ENCODE data around the gene RNPEPL1.

Gene RNPEPL1

DNA sequence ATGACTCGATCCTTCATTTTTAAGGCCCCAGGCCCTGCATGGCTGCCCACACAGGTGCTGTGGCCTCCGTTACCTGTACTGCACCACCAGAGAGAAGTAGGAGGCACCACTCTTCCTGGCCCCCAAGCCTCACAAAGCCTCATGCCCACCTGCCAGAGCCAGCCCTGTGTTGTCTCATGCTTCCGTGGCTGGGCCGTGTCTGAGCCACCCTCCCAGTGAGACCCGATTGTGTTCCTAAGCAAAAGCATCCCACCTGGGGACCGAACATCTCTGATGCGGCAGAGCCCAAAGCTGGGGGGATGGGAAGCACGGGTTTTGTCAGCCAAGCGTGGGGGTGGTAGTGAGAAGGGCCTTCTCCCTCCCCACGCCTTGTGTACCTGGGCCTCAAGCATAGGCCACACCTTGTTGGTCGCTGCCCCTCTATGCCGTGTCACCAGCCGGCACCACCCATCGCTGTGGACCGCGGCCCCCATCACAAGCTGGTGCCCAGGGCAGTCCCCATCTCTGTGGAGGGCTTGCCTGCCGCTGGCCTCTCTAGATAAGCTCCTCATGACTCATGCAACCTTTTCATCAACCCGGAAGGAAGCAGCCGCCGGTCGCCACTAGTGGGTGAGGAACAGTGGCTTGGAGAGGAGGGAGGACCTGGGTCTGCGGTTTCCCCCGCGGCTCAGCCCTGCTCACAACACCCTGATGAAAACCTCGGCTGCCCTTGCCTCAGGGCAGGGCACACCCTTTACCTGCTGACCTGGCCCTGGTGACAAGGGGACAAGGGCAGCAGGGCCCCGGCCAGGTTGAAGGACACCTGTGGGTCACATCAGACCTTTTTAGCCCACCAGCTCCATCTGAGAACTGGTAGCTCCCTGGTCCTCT, 2.7 kb upstream of the RNPEPL1 start:
- DNase-seq: peak in 1 of 2 donors; percentile 29

DNA sequence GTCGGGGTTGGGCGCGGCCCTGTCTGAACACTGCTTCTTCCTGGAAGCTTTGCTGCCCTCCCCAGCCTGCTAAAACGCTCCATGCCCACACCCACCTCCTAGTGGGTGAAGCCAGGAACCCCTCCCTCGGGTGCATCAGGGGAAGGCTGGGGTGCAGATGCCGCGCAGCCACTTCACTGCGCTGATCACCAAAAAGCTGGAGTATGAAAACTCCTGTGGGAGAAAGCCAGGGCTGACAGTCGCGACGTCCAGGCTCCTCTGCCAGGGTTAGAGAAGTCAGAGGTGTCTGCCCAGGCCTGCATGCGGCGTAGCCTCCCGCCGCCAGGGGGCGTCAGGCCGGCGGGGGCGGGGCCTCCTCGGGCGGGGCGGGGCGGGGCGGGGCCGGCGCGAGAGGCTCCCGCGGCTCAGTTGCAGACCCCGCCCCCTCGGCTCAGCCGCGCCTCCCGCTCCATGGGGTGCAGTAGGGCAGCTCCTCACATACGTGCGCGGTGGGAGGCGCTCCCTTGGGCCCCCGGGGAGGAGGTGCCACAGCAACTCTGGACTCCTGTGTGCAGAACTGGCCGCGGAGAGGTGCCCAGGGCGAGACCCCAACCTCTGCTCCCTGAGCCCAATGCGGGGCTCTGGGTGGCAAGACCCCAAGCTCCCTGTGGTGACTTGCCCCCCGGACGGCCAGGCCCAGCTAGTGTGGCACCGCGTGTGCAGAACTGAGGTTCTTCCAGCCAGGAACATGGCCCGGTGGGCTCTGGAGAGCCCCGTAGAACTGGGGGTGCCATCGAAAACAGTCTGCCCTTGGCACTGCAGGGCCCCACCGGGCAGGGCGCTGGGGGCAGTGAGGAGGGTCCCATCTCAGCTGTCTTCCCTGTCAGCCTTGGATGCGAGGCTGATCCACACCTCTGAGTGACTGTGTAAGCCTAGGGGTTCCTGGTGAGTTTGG, 1.8 kb upstream of the RNPEPL1 start:
- DNase-seq: peak; percentile 83 to 86

DNA sequence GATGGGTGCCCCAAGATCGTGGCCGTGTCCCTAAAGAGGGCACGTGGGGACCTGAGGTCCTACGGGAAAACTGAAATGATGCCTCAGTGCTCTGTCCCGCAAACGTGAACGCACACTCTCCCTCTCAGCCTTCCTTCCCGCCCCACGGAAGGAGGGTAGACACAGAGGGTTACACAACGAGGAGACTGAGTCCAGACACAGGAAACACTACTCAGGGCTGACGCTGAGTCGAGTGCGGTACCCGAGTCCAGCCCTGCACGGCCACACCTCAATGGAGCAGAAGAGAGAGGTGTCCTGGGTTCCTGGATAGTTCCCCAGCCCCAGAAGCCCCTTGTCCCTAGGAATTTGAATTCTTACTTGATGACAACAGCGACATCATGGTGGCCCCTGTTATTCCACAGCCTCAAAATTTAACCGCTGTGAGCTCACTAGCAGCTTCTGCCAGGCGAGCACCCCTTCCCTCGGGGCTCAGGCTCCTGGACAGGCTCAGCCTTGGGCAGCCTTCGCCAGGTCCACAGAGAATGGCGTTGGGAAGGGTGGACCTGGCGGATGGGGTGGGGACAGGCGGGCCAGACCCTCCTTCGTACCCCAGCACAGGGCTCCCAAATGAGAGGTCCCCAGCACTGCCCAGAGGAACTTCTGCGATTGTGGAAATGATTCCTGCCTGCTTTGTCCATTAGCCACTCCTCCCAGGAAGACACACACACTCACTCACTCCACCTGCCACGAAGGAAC, 980 bp upstream of the RNPEPL1 start:
- no peak for DNase-seq

DNA sequence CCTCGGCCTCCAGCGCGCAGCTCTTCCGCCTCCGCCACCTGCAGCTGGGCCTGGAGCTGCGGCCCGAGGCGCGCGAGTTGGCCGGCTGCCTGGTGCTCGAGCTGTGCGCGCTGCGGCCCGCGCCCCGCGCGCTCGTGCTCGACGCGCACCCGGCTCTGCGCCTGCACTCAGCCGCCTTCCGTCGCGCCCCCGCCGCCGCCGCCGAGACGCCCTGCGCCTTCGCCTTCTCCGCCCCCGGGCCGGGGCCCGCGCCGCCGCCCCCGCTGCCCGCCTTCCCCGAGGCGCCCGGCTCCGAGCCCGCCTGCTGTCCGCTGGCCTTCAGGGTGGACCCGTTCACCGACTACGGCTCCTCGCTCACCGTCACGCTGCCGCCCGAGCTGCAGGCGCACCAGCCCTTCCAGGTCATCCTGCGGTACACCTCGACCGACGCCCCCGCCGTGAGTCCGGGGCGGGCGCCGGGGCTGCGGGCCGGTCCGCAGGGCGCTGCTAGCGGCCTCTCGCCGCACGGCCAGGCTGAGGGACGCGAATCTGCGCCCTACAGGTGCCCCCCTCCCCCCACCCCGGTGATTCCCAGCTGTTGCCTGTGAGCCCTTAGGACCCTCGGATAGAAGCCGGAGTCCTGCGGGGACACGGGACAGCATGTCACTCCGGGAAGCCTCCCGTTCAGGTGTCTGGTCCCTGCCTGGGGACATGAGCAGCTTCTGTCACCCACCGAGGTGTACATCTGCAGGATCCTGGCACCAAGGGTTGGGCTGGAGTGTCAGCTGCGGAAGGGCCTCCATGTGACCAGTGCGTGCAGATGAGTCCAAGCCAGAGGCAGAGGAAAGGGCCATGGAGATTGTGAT, 616 bp downstream of the RNPEPL1 start:
- DNase-seq: peak; percentile 55 to 57

DNA sequence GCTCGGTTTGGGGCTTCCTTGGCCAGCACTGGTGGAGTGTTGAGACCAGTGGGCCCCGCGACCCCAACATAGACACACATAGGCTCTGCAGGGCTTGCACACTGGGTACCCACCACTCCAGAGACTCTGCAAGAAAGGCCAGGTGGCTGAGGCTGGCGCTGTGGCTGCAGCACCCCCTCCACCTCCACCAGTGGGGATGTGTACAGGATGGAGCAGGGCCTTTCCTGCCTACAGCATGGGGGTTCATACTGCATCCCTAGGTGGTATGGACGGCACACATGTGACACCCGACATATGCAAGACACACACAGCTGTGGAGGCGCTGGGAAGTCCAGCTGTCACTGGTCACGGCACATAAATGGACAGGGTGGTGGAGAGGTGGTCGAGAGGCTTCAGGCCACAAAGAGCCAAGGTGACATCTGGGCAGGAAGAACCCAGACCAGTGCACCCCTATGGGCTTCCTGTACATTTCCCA, 1.3 kb downstream of the RNPEPL1 start:
- DNase-seq: no peak

DNA sequence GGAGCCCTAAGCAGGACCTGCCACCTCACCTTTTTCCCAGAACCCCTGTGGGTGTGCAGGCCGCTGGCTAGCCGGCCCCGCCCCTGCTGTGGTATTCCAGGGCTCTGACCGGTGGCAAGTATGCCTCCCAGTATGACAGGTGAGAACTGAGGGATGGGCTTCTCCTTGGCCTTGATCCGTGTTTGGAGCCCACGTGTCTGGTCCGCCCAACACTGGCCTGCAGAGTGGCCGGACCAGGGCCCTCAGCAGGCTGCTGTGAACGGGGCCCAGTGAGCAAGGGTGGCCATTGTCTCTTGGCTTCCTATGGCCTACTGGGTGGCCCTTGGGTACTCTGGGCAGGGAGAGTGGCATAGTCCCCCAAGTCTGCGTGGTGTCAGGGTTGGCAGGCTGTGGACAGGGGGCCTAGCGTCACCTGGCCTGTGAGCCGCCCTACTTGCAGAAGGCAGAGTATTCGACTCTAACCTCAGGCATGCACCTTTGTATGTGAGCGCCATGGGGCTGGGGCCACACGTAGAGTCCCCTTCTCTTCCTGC, 1.8 kb downstream of the RNPEPL1 start:
- DNase-seq: no peak

DNA sequence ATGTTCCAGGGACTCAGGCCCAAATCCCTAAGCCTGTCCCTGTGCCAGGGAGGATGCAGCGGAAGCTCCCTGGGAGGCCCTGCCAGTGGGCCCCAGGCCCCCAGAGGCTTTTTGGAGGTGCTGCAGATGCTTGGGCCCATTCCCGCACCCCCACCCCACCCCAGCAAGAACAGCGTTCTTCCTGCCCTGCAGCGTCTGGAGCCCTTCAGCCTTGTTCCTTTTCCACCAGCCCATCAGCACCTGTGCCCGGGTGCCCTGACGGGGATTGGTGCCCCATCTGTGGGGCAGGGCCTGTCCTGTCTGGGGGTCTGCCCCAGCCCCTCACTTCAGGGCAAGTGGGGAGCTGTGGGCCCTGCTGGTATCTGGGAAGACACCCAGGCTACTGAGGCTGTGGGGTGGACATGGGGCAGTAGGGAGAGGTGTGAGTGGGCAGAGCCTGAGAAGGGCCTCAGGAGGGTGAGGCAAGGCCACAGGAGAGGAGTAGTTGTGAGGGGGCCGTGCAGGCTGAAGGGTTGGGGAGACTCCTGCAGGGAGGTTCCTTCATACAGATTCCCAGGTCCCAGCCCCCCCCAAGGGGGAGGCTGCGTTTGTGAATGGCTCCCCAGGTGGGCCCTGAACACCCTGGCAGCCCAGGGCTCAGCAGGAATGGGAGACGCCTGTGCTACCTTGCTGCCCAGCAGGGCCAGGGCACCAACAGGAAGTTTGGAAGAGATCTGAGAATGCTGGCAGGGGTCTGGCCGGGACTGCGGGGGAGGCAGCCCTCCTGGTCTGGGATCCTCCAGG, 2.4 kb downstream of the RNPEPL1 start:
- no peak for DNase-seq

DNA sequence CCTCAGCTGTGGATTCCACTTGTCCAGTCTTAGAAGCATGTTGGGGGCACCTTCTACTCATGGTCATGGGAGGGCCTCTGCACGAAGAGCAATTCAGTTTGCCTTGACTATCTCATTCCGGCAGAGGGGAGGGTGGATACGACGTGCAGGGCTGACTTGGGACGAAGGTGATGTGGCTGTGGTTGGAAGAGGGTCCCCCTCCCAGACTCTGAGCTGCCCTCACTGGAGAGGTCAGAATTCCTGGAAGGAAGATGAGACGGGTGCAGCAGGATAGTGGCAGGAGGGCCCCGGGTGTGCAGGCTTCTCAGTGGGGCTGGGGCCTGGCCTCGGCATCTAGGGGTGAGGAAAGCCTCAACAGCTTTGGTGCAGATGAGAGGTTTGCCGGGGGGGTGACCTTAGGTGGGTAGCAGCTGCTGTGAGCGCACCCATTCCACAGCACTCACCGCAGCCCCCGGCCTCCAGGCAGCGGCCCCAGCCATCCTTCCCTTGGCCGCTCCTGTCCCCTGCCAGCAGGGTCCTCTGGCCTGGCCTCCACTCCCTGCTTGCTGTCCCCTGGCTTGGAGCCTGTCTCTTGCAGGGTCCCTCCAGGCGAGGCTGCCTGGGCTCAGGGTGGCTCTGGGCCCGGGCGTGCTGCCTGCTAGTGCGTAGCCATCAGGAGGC, 3.2 kb downstream of the RNPEPL1 start:
- DNase-seq: no peak

DNA sequence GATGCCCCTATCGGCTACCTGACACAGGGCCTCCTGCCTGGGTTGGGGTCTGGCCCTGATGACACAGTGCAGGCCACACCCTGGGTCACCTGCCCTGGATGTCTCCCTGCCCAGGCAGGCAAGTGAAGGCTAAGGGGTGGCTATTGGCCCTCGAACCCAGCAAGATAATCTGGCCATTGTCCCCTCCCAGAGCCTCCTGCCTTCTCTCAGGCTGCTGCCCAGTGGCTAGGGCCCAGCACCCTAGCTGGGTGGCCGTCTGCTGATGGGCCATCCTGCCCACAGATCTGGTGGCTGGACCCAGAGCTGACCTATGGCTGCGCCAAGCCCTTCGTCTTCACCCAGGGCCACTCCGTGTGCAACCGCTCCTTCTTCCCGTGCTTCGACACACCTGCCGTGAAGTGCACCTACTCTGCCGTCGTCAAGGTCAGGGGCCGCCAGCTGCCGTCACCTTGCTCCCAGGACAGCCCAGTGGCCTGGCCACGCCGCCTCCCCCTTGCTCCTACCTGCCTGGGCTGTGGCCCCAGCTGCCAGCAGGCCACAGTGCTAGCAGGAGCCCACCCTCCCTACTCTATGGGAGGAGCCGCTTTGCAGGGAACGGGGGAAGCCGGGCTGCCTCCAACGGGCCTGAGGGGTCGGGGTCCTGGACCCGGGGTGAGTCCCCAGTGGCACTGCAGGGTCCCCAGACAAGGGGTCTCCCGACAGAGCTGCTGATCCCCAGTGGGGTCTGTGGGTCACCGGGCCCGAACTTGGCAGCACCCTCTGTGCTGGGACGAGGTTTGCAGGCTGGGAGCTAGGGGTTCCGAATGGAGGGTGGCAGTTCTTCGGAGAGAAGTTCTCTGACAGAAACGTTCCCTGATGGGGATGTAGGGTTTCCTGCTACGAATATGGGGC, 4.1 kb downstream of the RNPEPL1 start:
- no peak for DNase-seq

DNA sequence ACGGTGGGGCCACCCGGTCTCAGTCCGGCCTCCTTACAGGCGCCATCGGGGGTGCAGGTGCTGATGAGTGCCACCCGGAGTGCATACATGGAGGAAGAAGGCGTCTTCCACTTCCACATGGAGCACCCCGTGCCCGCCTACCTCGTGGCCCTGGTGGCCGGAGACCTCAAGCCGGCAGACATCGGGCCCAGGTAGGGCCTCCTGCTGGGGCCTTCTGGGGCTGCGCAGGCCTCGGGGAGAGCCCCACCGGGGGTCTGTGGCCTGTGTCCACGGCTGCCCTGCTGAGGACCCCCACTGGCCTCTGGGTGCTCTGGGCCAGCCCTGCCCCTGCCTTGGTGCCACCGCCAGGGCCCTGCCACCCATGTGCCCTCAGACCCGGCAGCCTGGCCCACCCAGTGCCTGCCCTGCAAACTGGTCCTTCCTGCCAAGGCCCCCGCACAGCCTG, 4.8 kb downstream of the RNPEPL1 start:
- no peak for DNase-seq

DNA sequence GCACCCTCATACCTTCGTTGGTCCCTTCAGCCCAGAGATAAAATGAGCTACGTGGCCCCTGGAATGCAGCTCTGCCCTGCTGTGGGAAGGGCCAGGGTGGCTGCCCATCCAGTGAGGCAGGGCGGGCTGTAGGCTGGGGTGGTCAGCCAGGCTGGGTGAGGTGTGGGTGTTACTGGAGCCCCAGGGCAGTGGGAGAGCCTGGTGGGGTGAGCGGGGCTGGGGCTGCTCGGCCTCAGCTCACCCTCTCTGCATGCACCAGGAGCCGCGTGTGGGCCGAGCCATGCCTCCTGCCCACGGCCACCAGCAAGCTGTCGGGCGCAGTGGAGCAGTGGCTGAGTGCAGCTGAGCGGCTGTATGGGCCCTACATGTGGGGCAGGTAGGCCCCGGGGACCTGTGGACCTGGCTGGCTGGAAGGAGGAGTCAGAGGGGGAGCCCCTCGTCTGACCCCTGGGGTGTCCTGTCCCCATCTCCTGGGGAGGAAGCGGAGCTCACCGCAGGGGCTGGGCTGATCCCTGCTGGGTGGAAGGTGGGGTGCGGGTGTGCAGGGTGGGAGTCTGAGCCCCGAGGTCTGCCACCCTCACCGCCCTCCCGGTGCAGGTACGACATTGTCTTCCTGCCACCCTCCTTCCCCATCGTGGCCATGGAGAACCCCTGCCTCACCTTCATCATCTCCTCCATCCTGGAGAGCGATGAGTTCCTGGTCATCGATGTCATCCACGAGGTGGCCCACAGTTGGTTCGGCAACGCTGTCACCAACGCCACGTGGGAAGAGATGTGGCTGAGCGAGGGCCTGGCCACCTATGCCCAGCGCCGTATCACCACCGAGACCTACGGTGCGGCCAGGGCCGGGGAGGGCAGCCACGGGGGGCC, 5.5 kb downstream of the RNPEPL1 start:
- no peak for DNase-seq

DNA sequence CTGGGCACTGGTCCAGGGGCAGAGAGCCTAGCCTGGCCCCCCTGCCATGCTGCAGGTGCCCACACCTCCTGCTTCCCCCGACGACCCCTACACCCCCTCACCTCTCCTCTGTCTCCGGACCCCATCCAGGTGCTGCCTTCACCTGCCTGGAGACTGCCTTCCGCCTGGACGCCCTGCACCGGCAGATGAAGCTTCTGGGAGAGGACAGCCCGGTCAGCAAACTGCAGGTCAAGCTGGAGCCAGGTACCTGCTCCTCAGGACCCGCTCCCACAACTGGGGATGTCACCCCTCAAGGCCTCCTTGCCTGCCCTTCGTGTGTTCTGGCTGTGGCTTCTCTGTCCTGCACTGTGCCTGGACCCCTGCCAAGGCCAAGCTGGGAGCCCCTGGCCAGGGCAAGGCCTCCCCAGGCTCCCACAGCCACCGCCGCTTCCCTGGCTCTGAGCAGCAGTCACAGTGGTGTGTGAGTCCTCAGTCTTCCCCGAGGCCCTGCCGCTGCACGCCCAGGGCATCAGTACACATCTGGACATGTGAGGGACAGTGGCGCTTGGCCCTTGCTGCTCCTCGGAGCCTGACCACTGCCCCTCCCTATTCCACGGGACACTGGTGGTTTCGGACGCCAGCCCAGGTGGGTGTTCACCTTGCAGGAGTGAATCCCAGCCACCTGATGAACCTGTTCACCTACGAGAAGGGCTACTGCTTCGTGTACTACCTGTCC, 6.3 kb downstream of the RNPEPL1 start:
- no peak for DNase-seq

DNA sequence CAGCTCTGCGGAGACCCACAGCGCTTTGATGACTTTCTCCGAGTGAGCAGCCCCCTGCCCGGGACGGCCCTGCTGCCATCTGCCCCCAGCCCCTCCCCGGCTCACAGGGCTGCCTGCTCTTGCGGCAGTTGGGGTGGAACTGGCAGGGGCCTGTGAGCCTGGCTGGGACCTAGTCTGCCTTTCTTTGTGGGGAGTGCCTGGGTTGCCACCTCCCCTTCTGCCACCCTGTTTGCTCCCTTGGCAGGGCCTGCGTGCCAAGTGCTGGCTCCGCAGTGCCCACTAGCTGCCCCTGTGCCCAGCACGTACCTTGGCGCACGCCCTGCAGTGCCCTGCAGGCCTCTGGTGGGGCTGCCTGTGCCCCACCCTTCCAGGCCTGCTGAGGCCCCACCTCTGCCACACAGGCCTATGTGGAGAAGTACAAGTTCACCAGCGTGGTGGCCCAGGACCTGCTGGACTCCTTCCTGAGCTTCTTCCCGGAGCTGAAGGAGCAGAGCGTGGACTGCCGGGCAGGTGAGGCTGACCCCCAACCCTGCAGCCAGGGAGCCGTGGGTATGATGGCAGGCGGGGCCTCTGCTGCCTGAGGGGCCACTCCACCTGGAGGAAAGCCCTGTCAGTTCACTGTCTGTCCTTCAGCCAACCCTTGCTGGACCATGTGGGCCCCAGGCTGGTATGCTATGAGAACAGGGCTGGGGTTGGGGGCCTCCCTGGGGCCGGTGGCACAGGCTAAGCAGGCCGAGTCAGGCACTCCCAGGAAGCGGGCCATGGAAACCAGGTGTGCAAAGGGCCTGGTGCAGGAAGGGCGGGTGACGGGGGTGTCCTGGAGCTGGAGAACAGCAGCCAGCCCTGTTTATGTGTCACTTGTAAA, 7.0 kb downstream of the RNPEPL1 start:
- no peak for DNase-seq

DNA sequence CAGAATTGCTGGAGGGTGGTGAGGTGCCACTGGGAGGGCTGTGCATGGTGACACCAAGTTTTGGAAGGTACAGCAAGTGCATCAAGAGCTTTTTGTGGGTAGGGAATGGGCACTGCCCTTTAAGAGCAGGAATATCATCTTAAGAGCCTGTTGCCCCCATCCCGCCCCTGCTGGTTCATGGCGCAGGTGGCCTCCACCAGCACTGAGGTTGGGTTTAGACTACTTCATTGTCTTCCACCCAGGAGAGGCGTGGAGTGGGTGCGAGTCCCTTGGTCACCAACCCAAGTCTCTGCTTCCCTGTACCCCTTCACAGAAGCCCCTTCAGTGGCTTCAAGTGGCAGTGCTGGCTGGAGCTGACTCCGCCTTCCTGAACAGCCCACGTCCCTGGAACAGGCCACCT, 7.8 kb downstream of the RNPEPL1 start:
- DNase-seq: no peak

DNA sequence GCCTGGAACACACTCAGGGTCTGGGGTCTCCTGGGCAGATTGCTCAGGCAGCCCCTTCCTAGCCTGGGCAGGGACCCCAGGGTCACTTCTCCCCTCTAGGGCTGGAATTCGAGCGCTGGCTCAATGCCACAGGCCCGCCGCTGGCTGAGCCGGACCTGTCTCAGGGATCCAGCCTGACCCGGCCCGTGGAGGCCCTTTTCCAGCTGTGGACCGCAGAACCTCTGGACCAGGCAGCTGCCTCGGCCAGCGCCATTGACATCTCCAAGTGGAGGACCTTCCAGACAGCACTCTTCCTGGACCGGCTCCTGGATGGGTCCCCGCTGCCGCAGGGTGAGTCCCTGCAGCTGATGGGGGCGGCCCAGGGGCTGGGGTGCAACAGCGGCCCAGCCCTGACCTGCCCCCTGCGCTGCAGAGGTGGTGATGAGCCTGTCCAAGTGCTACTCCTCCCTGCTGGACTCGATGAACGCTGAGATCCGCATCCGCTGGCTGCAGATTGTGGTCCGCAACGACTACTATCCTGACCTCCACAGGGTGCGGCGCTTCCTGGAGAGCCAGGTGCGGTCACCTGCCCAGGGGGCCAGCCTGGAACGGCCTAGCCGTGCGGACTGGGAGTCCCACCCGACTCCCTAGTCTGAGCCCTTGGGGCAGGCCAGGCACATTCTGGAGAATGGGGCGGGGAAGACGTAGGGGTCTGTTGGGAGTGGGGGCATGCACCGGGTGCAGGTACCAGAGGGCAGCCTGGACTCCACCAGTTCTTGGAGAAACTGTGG, 8.3 kb downstream of the RNPEPL1 start:
- DNase-seq: no peak
